ENCODE results near the gene RAB3GAP2.
"Not testable (repeated sequence)": the region's sequence is repeated elsewhere in the genome, so short reads cannot be mapped to it uniquely, and the experiment has no call there.

RAB3GAP2 gene, protein sequence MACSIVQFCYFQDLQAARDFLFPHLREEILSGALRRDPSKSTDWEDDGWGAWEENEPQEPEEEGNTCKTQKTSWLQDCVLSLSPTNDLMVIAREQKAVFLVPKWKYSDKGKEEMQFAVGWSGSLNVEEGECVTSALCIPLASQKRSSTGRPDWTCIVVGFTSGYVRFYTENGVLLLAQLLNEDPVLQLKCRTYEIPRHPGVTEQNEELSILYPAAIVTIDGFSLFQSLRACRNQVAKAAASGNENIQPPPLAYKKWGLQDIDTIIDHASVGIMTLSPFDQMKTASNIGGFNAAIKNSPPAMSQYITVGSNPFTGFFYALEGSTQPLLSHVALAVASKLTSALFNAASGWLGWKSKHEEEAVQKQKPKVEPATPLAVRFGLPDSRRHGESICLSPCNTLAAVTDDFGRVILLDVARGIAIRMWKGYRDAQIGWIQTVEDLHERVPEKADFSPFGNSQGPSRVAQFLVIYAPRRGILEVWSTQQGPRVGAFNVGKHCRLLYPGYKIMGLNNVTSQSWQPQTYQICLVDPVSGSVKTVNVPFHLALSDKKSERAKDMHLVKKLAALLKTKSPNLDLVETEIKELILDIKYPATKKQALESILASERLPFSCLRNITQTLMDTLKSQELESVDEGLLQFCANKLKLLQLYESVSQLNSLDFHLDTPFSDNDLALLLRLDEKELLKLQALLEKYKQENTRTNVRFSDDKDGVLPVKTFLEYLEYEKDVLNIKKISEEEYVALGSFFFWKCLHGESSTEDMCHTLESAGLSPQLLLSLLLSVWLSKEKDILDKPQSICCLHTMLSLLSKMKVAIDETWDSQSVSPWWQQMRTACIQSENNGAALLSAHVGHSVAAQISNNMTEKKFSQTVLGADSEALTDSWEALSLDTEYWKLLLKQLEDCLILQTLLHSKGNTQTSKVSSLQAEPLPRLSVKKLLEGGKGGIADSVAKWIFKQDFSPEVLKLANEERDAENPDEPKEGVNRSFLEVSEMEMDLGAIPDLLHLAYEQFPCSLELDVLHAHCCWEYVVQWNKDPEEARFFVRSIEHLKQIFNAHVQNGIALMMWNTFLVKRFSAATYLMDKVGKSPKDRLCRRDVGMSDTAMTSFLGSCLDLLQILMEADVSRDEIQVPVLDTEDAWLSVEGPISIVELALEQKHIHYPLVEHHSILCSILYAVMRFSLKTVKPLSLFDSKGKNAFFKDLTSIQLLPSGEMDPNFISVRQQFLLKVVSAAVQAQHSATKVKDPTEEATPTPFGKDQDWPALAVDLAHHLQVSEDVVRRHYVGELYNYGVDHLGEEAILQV (N-terminal part only)

DNA sequence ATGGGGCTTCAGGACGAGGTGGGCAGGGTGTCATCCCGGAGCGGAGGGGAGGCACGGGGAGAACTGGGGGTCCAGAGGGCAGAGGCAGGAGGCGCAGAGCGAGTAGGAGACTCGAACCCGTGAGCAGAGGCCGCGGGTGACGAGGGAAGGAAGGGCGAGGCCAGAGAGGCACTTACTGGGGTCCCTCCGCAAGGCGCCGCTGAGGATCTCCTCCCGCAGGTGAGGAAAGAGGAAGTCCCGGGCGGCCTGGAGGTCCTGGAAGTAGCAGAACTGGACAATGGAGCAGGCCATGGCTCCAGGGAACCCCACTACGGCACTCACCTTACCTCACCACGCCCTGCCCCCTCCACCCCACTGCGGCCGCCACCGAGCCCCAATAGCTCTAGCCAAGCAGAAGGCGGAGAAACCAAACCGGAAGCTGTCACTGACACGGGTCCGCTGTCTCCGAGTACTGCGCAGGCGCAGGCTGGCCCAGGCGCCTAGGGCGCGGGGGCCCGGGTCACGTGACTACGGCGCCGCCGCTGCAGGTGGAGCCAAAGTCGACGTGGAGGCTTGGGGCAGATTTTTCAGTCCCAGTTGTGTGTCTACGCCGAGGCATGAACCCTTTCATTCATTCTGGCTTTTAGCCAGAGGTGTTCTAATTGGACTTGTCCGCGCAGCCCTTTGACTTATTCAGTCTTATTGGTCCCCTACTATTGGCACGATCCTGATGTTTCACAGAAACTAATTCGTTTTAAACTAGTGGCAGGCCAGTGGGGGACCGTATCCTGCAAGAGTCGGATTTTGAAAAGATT lies at the start of gene RAB3GAP2:
RAB3GAP2 (minus strand) TSS at position 407 of the 794 bp plus-strand sequence; CDS start at position 291, 116 bp downstream.
- DNase-seq = peak; percentile 97

DNA sequence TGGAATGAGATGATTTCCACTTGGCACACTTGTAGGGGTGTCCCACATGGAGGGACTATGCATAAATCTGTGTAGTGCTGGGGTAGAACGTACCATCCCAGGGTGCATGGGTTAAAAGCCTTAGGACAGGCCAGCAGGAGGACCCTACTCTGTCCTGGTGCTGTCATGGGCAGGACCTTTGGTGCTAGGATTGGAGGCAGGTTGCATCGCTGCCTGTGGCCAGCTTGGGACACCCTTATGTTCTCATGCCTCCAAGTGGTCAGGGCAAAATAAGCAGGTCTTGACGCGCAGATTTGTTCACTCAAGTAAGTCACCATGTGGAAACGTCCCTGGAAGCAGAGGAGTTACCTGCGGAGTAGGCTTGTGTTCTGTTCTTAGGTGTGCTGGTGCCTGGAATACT lies 49.5 kb upstream of the RAB3GAP2 start:
- no peak for DNase-seq

DNA sequence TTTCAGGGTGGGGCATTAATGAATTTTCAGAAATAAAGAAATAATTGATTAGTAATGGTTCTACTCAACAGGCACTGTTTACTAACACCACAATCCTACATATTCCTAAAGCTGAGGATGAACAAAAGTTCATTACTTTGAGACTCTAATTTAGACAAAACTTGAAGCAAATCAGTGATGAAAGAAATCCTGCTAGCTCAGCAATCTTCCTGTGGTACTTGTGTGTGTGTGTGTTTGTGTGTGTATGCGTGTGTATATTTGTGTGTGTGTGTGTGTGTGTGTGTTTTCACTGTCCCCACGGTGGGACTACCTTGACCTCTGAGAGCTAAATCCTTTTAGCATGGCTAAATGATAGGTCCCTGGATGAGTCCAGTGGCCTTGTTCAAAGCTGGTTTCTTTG lies 48.5 kb upstream of the RAB3GAP2 start:
- DNase-seq = no peak

DNA sequence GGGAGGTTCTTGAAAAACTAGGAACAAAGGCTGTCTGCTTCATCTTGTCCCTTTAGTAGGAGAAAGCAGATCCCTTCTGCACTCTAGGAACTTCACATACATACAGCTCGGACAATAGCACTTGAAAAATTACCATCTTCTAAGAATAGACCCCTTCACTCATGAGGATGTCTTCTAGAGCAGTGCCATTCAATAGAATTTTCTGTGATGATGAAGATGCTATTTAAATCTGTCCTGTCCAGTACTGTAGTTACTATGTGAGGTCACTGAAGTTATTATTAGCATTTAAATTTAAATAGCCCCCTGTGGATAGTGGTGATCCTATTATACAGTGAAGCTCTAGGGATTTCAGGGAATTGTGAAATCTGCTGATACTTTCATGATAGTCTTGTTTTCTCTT lies 46.4 kb upstream of the RAB3GAP2 start:
- DNase-seq = no peak

DNA sequence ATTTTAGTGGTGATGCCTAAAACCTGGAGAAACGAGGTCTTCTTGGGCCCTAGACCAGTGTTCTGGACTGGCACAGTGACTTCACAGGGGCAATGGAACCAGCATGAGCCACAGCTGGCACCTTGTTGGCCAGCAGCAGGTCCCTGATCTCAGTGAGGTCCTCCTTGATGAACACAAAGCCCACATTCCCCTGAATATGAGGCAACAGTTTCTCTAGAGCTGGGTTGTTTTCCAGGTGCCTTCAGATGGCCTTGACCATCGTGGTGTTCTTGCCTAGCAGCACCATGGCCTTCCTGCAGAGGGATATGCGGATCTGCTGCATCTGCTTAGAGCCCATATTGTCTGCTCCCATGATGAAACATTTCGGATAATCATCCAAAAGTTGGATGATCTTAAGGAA lies 44.9 kb upstream of the RAB3GAP2 start:
- DNase-seq = no peak

DNA sequence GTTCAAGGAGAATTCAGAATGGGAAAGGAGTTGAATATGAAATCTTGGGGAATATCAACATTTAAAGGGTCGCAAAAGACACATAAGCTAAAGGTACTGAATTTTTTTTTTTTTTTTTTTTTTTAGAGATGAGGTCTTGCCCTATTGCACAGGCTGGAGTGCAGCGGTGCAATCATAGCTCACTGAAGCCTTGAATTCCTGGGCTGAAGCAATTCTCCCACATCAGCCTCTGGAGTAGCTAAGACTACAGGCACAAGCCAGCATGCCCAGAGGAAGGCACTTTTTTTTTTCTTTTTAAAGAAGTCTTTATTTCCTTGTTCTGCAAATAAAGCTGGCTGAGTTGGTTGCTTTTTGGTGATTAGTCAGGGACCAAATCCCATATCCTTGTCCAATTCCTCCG lies 44.1 kb upstream of the RAB3GAP2 start:
- DNase-seq = no peak

DNA sequence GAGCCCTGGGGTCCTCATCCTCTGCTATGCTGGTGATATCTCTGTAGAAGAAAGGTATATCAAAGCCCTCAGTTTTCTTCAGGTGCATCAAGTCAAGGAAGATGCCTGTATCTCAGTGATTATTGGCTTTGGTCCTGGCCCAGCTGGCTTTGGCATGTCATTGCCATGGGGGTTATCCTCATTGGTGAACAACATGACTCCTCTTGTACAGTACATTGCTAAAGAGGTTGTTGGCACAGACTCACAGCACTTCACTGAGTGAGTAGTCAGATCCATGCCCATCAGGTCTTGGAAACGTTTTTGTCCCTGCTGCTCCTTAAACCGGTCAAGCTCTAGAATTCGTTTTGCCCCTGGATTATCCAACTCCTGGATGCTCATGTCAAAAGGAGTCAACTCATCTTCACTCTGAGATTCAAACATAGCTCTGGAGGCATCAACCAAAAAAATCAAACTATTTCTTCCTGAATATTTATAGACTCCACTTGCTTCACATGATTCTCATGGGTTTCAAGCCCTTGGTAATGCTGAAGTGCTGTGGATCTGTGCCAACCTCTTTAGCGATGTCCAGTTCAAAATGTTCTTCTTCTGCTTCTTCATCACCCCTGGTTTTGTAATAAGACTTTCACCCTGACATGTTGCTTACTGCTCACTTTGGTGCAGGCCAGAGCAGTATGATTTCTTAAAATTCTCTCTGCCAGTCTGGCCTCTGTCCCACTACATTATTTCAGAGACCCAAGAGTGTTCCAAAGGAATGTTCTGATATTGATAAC lies 43.0 kb upstream of the RAB3GAP2 start:
- no peak for DNase-seq

DNA sequence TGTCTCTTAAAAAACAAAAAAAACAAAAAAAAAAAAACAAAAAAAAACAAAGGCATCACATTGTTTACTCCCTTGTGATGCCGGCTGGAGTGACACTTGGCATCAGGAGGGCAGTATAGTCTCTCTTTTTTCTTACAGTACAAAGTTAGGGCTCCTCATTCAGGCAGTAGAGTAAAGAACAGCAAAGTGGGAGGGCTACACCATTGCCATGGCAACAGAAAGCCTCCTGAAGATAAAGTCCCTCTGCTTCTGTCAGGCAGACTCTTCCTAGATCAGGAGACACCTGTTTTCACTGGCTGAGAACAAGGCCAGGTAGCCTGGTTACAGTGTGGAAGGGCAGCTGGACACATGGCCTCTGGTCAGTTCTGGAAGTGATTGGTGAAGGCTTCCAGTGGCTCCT lies 41.3 kb upstream of the RAB3GAP2 start:
- DNase-seq = no peak

DNA sequence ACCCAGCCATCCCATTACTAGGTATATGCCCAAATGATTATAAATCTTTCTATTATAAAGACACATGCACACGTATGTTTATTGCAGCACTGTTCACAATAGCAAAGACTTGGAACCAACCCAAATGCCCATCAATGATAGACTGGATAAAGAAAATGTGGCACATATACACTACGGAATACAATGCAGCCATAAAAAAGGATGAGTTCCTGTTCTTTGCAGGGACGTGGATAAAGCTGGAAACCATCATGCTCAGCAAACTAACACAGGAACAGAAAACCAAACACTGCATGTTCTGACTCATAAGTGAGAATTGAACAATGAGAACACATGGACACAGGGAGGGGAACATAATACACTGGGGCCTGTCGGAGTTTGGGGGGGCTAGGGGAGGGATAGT lies 37.9 kb upstream of the RAB3GAP2 start:
- DNase-seq = not testable (repeated sequence)

DNA sequence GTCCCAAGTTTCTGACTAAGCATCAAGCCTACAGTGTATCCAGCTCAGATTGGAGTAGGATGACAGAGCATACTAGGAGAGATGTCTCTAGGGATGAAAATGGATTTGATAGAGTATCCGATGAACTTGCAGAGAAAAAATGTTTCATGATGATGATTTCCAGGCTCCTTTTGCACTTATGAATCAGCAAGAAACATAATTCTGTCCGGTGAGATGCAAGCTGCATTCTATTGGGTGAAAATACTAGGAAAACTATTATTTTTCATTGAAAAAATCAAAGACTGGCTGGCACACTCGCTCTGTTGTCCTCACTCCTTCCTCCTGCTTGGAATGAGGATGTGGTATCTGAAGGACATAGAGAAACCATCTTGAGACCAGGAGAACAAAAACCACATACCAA lies 35.4 kb upstream of the RAB3GAP2 start:
- DNase-seq = no peak

DNA sequence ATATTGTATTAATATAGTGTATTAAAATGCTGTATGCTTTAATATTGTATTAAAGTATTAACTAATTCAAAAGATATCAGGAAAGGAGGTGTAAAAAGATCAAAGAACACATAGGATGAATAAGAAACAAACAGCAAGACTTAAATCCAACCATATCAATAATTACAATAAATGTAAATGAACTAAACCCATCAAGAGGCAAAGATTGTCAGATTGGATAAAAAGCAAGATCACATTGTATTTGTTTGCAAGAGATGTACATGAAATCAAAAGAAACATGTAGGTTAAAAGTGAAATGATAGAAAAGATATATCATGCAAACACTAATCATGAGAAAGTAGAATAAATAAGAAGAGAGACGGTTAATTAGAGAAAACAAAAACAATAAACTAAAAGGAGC lies 34.1 kb upstream of the RAB3GAP2 start:
- DNase-seq = no peak

DNA sequence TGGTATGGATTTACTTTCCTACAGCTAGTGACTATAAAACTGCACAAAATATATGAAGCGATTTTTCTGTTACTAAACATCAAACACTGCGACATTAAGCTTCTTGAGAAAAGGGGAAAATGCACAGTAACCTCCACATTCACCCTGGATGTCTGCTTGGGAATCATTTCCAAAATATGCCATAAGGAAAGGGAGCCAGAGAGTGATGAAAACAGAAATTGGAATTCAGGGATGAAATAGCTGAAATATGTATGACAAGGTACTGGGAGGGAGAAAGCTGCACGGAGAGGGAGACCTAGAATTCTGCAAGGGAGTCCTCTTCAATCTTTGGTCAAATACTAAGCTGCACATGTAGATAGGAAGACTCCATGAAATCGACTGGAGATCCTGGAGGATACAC lies 31.6 kb upstream of the RAB3GAP2 start:
- DNase-seq = no peak

DNA sequence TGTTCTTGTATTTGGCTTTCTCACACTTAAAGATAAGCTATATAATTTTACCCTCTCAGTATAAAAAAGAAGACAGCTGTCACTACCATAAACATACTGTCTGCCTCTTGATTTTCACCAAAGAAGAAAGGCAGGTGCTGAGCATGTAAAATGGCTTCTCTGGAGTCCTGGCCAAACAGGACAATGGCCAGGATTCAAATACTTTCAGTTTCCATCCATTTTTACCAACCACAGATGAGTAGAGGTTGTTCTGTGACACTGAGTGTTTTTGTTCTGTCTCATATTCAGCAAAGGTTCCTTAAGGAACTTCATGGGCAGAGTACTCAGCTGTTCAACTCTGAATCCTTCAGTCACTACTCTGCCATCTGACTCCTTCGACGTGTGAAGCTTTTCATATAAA lies 29.4 kb upstream of the RAB3GAP2 start:
- no peak for DNase-seq

DNA sequence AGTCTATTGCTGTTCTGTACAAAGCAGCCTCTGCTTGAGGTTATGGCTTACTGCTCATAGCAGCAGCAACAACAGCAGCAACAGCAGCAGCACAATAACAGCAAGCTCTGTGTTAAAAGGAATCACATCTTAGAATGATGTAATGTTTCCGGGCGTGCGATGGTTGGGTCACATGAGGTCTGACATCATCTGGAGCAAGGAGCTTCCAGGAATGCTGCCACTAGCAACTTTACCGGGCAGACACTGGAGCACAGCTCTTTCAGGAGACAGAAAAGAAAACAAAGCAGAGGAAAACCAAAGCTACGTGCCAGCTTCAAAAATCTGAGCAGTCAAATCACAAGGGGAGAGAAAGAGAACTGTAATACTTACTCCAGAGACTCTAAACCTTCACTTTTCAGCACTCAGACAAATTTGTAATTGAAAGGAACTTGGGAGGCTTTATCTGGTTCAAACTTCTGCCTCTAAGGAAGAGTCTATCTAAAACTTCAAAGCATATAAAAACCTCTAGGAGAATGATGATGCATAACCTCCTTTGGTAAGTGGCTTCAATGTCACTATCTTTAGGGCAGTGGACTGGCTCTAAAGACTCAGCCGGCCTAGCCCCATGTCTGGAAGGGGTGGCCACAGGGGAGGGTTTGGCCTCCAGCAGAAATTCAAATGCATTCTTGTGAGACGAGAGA lies 28.3 kb upstream of the RAB3GAP2 start:
- DNase-seq = peak; percentile 97

DNA sequence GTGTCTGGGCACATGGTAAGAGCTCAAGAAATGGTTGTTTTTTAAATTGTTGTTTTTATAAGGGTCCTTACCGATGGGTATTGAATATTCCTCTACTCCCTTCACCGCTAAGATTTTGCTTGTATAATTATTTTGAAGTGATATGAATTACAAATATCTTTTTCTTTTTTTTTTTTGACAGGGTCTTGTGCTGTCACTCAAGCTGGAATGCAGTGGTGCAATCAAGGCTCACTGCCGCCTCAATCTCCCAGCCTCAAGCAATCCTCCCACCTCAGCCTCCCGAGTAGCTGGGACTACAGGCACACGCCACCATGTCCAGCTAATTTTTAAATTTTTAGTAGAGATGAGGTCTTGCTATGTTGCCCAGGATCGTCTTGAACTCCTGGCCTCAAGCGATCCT lies 27.1 kb upstream of the RAB3GAP2 start:
- no peak for DNase-seq

DNA sequence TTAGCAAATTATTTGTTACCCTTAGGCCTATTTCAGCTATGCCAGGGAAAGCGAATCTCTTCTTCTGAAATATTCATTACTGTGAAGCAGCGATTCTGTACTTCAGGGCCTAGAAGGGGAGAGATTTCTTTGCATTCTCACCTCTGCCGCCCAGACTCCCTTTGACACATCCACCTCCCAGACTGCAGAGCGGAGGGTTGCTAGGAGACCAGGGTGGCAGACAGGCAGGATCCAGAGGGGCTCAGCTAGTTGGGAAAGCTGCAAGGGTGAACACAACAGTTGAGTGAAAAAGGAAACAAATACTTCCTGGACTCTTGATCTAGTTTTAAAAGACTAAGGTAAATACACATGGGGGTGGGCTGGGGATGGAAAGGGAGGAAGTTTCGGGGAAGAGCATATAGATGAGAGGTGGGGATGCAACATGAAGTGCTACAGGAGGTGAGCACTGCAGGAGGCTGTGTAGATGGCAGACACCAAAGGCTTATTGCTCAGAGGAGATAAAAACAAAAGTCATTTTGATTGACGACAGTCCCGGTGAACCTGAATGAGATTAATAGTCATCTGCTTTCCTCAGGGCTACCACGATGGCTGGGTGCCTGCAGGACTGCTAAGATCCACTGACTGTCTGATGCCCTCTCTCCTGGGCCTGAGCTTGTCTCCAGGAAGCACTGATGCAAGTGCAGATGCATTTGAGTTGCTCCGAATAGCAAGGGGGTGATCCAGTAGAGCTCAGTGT lies 26.4 kb upstream of the RAB3GAP2 start:
- peak; percentile 78 for DNase-seq

DNA sequence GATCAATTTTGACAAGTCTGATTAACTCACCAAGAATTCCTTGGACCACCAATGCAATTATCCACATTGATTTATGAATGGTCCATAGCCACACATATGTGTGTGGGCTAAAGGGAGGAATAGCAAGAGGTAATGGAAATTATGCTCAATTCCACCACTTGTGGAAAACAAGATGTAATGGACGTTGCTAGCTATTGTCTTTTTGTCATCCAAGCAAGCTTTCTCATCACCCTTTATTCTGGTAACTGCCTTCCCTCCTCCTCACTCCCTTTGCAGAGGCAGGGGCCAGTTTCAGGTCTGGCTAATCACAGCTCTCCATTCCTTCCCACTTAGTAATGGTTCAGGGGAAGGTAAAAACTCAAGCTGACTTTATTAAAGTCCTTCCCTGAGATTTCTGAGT lies 24.7 kb upstream of the RAB3GAP2 start:
- peak; percentile 60 for DNase-seq

DNA sequence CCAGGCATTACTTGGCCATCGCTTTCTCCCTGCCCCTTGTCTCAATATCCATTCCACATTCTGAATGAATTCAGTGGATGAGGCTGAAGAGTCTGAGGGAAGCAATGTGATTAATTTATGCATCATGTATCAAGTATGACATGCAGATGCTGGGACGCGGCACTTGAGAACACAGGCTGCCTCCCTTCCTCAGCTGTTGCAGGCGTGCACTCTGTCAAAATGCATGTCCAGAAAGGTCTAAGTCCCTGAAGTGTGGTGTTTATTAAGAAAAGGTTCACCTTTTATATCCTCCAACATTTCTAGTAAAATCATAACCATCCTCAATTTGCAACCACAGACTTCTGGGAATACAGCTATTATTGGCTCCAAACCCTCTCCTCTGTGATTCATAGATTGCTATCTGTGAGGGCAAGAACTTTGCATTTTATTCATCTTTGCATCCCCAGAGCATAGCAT lies 22.6 kb upstream of the RAB3GAP2 start:
- DNase-seq = no peak

DNA sequence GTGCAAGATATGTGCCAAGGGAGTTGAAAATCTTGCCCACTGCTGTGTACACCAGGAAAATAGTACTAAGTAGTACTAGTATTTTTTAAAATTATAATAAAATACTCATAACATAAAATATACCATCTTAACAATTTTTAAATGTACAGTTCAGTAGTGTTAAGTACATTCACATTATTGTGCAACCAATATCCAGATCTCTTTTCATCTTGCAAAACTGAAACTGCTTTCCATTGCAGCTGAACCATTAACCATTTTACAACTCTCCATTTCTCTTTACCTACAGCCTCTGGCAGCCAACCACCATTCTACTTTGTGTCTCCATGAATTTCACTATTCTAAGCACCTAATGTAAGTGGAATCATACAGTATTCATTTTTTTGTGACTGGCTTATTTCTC lies 19.3 kb upstream of the RAB3GAP2 start:
- no peak for DNase-seq

DNA sequence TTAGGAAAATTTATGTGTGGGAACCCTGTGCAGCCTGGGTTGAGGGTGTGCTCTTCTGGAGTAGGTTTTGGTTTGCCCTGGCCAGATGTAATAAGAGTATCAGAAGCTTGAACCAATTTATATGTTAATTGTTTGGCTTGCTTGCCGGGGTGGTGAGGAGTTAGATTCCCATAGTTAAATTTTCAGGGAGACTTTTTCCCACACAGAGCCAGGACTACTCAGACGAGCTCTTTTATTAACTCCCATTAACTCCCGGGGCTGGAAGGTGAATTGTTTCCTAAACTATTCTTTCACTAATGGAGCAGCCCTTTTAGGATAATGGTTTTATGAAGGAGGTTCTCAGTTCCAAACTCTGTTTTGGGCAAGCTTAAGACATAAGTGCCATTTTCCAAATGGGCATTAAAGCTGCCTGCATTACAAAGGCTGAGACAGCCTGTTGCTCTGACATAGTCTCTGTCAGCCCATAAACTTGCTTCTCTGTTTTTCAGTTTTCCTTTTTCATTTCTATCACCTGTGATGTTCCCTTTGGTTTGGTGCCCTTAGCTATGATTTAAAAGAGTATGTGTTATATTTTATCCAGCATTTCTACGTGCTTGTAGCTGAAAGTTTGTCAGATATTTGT lies 18.0 kb upstream of the RAB3GAP2 start:
- peak; percentile 71 for DNase-seq

Data from islet precursor cell (in vitro differentiated cells).